ENCODE data around the gene FXYD7.
"Not testable (repeated sequence)": the region's sequence is repeated elsewhere in the genome, so short reads cannot be mapped to it uniquely, and the experiment has no call there.

The FXYD7 gene

GRCh38 chr19:35099155-35099896 lies 43.7 kb upstream of the FXYD7 start:
- TF ChIP-seq CTCF (IDR thresholded peaks at IDR 0.05; ENCODE audit: low read depth, low read length), result no peak
- no peak for DNase-seq (ENCODE audit: extremely low read depth, low read depth)

GRCh38 chr19:35099897-35100275 lies 43.2 kb upstream of the FXYD7 start:
- DNase-seq (ENCODE audit: extremely low read depth, low read depth), result no peak
- no peak for TF ChIP-seq CTCF (IDR thresholded peaks at IDR 0.05; ENCODE audit: low read depth, low read length)

GRCh38 chr19:35100588-35101533 lies 42.2 kb upstream of the FXYD7 start:
- no peak for DNase-seq (ENCODE audit: extremely low read depth, low read depth)
- TF ChIP-seq CTCF (IDR thresholded peaks at IDR 0.05; ENCODE audit: low read depth, low read length), result no peak

GRCh38 chr19:35101949-35102348 lies 41.1 kb upstream of the FXYD7 start:
- DNase-seq (ENCODE audit: extremely low read depth, low read depth), result not testable (repeated sequence)

- not testable (repeated sequence) for DNase-seq (ENCODE audit: extremely low read depth, low read depth)
These were observed 39.4 kb upstream of the FXYD7 start for GRCh38 chr19:35103614-35104013.

GRCh38 chr19:35104361-35104760 lies 38.7 kb upstream of the FXYD7 start:
- no peak for TF ChIP-seq CTCF (IDR thresholded peaks at IDR 0.05; ENCODE audit: low read depth, low read length)

GRCh38 chr19:35105047-35105410 lies 38.0 kb upstream of the FXYD7 start:
- DNase-seq (ENCODE audit: extremely low read depth, low read depth), result no peak

More at GRCh38 chr19:35104361-35104760, 38.7 kb upstream of the FXYD7 start:
- no peak for DNase-seq (ENCODE audit: extremely low read depth, low read depth)

More at GRCh38 chr19:35105047-35105410, 38.0 kb upstream of the FXYD7 start:
- TF ChIP-seq CTCF (IDR thresholded peaks at IDR 0.05; ENCODE audit: low read depth, low read length), result no peak

Data from AG09319 (cell line).